Lung (tissue), 12 donors: ENCODE results near the gene TAS2R39. TPM values are rescaled to one million over a fixed set of nuclear protein-coding genes. Genes with fewer than 3 reads are reported as not detected.
"Not testable (repeated sequence)": the region's sequence is repeated elsewhere in the genome, so short reads cannot be mapped to it uniquely, and the experiment has no call there.

Experiments used
- ATAC-seq: fragments of 200-7000 bp; cut with Tn5 transposase; one replicate; pipeline ENCODE4 v1.9.1; 2020; ENCODE audit warnings: moderate number of reproducible peaks; ENCODE audit not compliant: insufficient read depth, low FRiP score
- DNase-seq, 3 donors: peaks; one replicate each; pipeline ENCODE4 v3.0.0-alpha.2; 2013 to 2017
- H3K27ac ChIP-seq, 2 donors: one replicate each; pipeline ENCODE4 v1.5.1; 2013; ENCODE audit warnings: mild to moderate bottlenecking in 2 of 2, moderate library complexity in 2 of 2, control low read depth in 1 of 2, inconsistent platforms in 1 of 2, low read depth in 1 of 2, low read length in 1 of 2
- H3K27me3 ChIP-seq, 3 donors: one replicate each; pipeline ENCODE4 v1.5.1; 2013; ENCODE audit warnings: low read length in 2 of 3; ENCODE audit not compliant: control insufficient read depth in 3 of 3, insufficient read depth in 3 of 3
- H3K36me3 ChIP-seq, 4 donors: one replicate each; pipeline ENCODE4 v1.5.1; 2013; ENCODE audit warnings: low read length in 4 of 4, mild to moderate bottlenecking in 1 of 4, moderate library complexity in 1 of 4; ENCODE audit not compliant: control insufficient read depth in 4 of 4, insufficient read depth in 4 of 4
- H3K4me1 ChIP-seq, 5 donors: one replicate each; pipeline ENCODE4 v1.5.1; 2013; ENCODE audit warnings: low read length in 5 of 5, mild to moderate bottlenecking in 2 of 5, moderate library complexity in 1 of 5; ENCODE audit not compliant: control insufficient read depth in 5 of 5, insufficient read depth in 5 of 5
- H3K4me3 ChIP-seq: one replicate; pipeline ENCODE4 v1.5.1; 2013; ENCODE audit warnings: mild to moderate bottlenecking, control low read depth, moderate library complexity
- H3K9ac ChIP-seq, 2 donors: one replicate each; pipeline ENCODE4 v1.5.1; 2013; ENCODE audit warnings: low read length in 2 of 2, control low read depth in 1 of 2; ENCODE audit not compliant: insufficient read depth in 1 of 2
- H3K9me3 ChIP-seq, 4 donors: one replicate each; pipeline ENCODE4 v1.5.1; 2013; ENCODE audit warnings: low read length in 3 of 4, mild to moderate bottlenecking in 1 of 4, moderate library complexity in 1 of 4; ENCODE audit not compliant: control insufficient read depth in 4 of 4, insufficient read depth in 3 of 4
- WGBS, 2 donors: extraction: QIAGEN DNeasy Blood & Tissue Kit; methylation state at CpG; one replicate each; pipeline ENCODE4 v1.1.7; 2013; 5-methylcytosine and 5-hydroxymethylcytosine counted together
- polyA plus RNA-seq, 2 donors: library from polyadenylated mRNA; stranded (reverse); fragments of 200-250 nt; gene quantifications; one replicate each; pipeline ENCODE4 v1.2.1, GENCODE V29; 2013
- total RNA-seq, 2 donors: library from RNA; depleted of rRNA in 1 of 2; stranded (reverse); fragments of >200 nt in 1 of 2; gene quantifications; one replicate each; pipeline ENCODE4 v1.2.1, GENCODE V29; 2014 to 2021
- TF ChIP-seq, protein P1 (sequence below): IDR thresholded peaks from 2 replicates; pipeline ENCODE4 v1.5.1; 2012; ENCODE audit warnings: mild to moderate bottlenecking; ENCODE audit errors: control extremely low read depth, extremely low read depth
- donor health status: control.
- donor health status: control.
- donor health status: Bipolar disorder and iron deficiency.
- donor health status: healthy.
- donor health status: DM: yes; HTN: yes; CAD: no.

TAS2R39 gene
- total and polyA plus RNA-seq, 4 donors: not detected

DNA sequence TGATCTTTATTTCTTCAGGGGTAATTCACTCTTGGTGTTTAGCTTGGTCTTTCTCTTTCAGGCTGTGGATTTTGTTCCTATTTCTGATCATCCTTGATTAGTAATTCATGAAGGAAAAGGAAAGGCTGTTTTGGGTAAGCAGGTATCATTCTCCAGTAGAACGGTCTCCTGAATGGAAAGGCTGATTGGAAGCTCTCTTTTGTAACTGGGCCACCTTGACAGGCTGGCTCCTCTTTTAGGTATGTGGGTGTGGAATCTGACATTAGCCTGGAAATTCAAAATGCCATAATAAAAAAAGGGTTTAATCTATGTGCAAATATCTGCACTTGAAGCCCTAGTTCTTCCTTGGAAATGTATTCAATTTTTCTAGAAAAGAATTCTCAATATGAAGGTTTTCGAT is 18.9 kb downstream of the TAS2R39 start:
- WGBS, 2 donors: 92 to 100% methylated on average over 2 of the region's 2 CpGs
- H3K9ac ChIP-seq: no peak overlapping the region

DNA sequence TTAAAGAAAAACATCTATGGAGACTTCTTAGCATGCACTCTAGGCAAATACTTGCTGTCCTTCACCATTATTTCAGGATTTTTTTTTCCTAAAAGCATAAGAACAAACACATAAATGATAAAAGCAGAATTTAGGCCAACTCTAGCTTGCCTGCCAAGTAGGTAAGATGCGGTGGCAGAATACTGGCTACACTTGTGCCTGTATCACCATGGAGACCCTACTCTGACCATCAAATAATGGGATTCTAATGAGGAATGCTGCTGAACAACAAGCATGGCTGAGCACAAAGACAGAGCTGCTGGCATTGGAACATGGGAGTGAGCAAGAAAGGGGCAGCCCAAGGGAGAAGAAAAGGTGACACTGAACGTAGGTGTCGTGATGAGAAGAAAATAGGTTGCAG is 20.2 kb downstream of the TAS2R39 start:
- DNase-seq (no peak), ATAC-seq (no peak)
- Histone ChIP-seq H3K36me3 (no peaks in the 10 kb centered on the region), H3K9ac (no peak overlapping the region), H3K27ac (no peak overlapping the region), H3K27me3 (peaks cover 0 to 5% (median 0%) of the 10 kb centered on the region in 3 donors), H3K9me3 (peaks cover 0 to 4% (median 0%) of the 10 kb centered on the region in 4 donors), H3K4me3 (no peak overlapping the region), H3K4me1 (no peaks in the 10 kb centered on the region)
- WGBS, 2 donors: 86 to 97% methylated on average over 3 of the region's 3 CpGs
- TF ChIP-seq, protein P1, sequence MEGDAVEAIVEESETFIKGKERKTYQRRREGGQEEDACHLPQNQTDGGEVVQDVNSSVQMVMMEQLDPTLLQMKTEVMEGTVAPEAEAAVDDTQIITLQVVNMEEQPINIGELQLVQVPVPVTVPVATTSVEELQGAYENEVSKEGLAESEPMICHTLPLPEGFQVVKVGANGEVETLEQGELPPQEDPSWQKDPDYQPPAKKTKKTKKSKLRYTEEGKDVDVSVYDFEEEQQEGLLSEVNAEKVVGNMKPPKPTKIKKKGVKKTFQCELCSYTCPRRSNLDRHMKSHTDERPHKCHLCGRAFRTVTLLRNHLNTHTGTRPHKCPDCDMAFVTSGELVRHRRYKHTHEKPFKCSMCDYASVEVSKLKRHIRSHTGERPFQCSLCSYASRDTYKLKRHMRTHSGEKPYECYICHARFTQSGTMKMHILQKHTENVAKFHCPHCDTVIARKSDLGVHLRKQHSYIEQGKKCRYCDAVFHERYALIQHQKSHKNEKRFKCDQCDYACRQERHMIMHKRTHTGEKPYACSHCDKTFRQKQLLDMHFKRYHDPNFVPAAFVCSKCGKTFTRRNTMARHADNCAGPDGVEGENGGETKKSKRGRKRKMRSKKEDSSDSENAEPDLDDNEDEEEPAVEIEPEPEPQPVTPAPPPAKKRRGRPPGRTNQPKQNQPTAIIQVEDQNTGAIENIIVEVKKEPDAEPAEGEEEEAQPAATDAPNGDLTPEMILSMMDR: no peak

More for the DNA sequence above, 18.9 kb downstream of the TAS2R39 start:
- ATAC-seq (no peak), DNase-seq (no peak)
- Histone ChIP-seq H3K9me3 (peaks cover 0 to 4% (median 0%) of the 10 kb centered on the region in 4 donors), H3K27ac (no peak overlapping the region), H3K27me3 (peaks cover 0 to 5% (median 0%) of the 10 kb centered on the region in 3 donors), H3K4me3 (no peak overlapping the region), H3K36me3 (no peaks in the 10 kb centered on the region), H3K4me1 (no peaks in the 10 kb centered on the region)
- TF ChIP-seq, protein P1: no peak

DNA sequence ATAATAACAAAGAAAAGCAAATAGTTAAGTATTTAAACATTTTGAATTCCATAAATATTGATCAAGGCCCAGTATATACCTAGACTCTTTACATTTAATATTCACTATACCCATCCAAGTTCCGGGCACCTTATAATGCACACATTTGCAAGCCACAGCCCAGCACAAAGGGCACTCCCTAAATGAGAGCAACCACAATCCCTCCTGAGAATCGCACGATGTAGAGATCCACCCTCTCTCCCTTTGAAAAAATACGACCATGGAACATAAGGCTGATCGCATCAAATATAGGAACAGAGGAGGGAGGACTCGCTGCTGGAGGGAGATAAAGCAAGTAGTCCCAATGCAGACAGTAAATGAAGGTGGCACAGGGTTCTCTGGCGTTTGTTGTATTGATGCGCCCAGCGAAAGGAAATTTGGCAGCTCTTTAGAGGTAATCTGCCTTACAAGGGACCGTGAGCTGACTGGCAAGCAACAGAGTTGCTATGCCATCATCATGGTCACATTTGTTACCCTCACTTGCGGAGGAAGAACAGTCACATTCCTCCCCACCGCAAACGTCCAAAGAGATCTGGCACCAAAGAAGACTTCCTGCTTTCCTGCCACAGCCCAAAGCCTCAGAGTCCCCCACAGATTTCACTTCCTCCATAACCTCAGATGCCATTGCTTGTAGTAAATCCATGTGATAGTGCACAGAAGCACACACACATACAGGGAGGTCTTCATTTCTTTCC is 22.5 kb downstream of the TAS2R39 start:
- H3K4me3 ChIP-seq: no peak overlapping the region
- DNase-seq (peak in 2 of 3 donors; percentile 13 to 25), ATAC-seq (peak; percentile 73)
- no peak overlapping the region for H3K27ac ChIP-seq
- H3K4me1 ChIP-seq: peaks cover 0 to 3% (median 0%) of the 10 kb centered on the region in 5 donors
- no peaks in the 10 kb centered on the region for H3K36me3 ChIP-seq
- no peaks in the 10 kb centered on the region for H3K9me3 ChIP-seq
- TF ChIP-seq, protein P1: no peak
- H3K27me3 ChIP-seq: peaks cover 0 to 5% (median 0%) of the 10 kb centered on the region in 3 donors
- 27 to 50% methylated on average over 13 of the region's 13 CpGs for WGBS, 2 donors
- no peak overlapping the region for H3K9ac ChIP-seq

DNA sequence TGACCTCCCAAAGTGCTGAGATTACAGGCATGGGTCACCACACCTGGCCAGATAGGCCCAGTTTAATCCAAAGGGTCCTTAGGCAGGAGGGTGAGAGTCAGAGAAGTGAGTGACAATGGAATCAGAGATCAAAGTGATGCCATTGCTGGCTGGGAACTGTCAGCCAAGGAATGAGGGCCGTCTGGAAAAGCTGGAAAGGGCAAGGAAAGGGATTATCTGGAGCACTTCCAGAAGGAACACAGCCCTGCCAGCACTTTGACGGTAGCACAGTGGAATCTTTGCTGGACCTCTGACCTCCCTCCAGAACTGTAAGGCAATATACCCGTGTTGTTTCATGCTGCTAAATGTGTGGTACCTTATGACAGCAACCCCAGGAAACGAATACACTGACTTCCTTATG is 27.3 kb downstream of the TAS2R39 start:
- TF ChIP-seq, protein P1: no peak

DNA sequence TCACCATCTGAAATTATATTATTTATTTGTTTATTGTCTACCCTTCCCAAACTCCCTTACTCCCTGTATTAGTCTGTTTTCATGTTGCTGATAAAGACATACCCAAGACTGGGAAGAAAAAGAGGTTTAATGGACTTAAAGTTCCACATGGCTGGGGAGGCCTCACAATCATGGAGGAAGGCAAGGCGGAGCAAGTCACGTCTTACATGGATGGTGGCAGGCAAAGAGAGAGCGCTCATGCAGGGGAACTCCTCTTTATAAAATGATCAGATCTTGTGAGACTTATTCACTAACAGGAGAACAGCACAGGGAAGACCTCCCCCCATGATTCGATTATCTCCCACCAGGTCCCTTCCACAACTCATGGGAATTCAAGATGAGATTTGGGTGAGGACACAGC is 30.3 kb downstream of the TAS2R39 start:
- H3K4me3 ChIP-seq, H3K27me3 ChIP-seq, H3K36me3 ChIP-seq, H3K27ac ChIP-seq, ATAC-seq, H3K4me1 ChIP-seq, DNase-seq, H3K9ac ChIP-seq, H3K9me3 ChIP-seq: not testable (repeated sequence)
- WGBS, 2 donors: 96 to 97% methylated on average over 4 of the region's 4 CpGs

More for the DNA sequence above, 27.3 kb downstream of the TAS2R39 start:
- Histone ChIP-seq H3K27me3 (no peaks in the 10 kb centered on the region), H3K4me1 (peaks cover 0 to 3% (median 0%) of the 10 kb centered on the region in 5 donors), H3K27ac (no peak overlapping the region), H3K4me3 (no peak overlapping the region), H3K9ac (no peak overlapping the region), H3K36me3 (no peaks in the 10 kb centered on the region), H3K9me3 (no peaks in the 10 kb centered on the region)
- WGBS, 2 donors: 56 to 73% methylated on average over 4 of the region's 4 CpGs
- no peak for ATAC-seq
- peak in 1 of 3 donors; percentile 7 for DNase-seq
